Mesenchymal stem cell (in vitro differentiated cells and primary cell): ENCODE results near the gene BUD23.

ENCODE experiments used
- DNase-seq: peaks from one replicate; pipeline ENCODE4 v3.0.0-alpha.2; 2013
- H2AFZ ChIP-seq: one replicate; pipeline ENCODE4 v1.6.1; 2013; ENCODE audit warnings: low read depth, mild to moderate bottlenecking, control low read depth, inconsistent platforms, low read length, moderate library complexity
- H2AK5ac ChIP-seq: 2 replicates; pipeline ENCODE4 v1.6.1; 2013; ENCODE audit warnings: low read length, moderate library complexity, mild to moderate bottlenecking, inconsistent platforms; ENCODE audit not compliant: severe bottlenecking
- H2BK120ac ChIP-seq: one replicate; pipeline ENCODE4 v1.6.1; 2013; ENCODE audit warnings: low read depth, mild to moderate bottlenecking, inconsistent platforms, low read length, moderate library complexity
- H2BK12ac ChIP-seq, 2 experiments: one replicate each; pipeline ENCODE4 v1.6.1; 2013; ENCODE audit warnings: inconsistent platforms in 2 of 2, low read length in 2 of 2, mild to moderate bottlenecking in 2 of 2, moderate library complexity in 2 of 2, control low read depth in 1 of 2
- H2BK15ac ChIP-seq: one replicate; pipeline ENCODE4 v1.6.1; 2013; ENCODE audit warnings: mild to moderate bottlenecking, low read depth, inconsistent platforms; ENCODE audit not compliant: poor library complexity, severe bottlenecking
- H2BK5ac ChIP-seq: 2 replicates; pipeline ENCODE4 v1.6.1; 2013; ENCODE audit warnings: low read depth, mild to moderate bottlenecking, low read length, control low read depth, inconsistent platforms; ENCODE audit not compliant: poor library complexity, severe bottlenecking
- H3K14ac ChIP-seq, 2 experiments: one replicate each; pipeline ENCODE4 v1.6.1; 2013; ENCODE audit warnings: inconsistent platforms in 2 of 2, low read length in 2 of 2, control low read depth in 1 of 2, mild to moderate bottlenecking in 1 of 2, moderate library complexity in 1 of 2
- H3K18ac ChIP-seq, 2 experiments: one replicate each; pipeline ENCODE4 v1.6.1; 2013; ENCODE audit warnings: inconsistent platforms in 2 of 2, low read length in 2 of 2, control low read depth in 1 of 2, low read depth in 1 of 2, mild to moderate bottlenecking in 1 of 2
- H3K23ac ChIP-seq, 2 experiments: one replicate each; pipeline ENCODE4 v1.6.1; 2013; ENCODE audit warnings: inconsistent platforms in 2 of 2, low read length in 2 of 2, mild to moderate bottlenecking in 2 of 2, moderate library complexity in 2 of 2, control low read depth in 1 of 2
- H3K27ac ChIP-seq: 2 replicates; pipeline ENCODE4 v1.5.1; 2013; ENCODE audit warnings: mild to moderate bottlenecking, moderate library complexity, low read length, control low read depth, inconsistent platforms; ENCODE audit not compliant: poor library complexity, severe bottlenecking
- H3K27me3 ChIP-seq, 2 experiments: 2 replicates each; pipeline versions ENCODE4 v1.6.1 to v1.7.0; 2013; ENCODE audit warnings: low read length in 2 of 2, mild to moderate bottlenecking in 2 of 2, moderate library complexity in 2 of 2, control low read depth in 1 of 2, inconsistent platforms in 1 of 2; ENCODE audit not compliant: control insufficient read depth in 1 of 2, insufficient read depth in 1 of 2
- H3K36me3 ChIP-seq, 2 experiments: 2 replicates each; pipeline versions ENCODE4 v1.6.1 to v1.7.0; 2013; ENCODE audit warnings: low read length in 2 of 2, control low read depth in 1 of 2, inconsistent platforms in 1 of 2, low read depth in 1 of 2, mild to moderate bottlenecking in 1 of 2; ENCODE audit not compliant: insufficient read depth in 2 of 2, control insufficient read depth in 1 of 2
- H3K4ac ChIP-seq, 2 experiments: one replicate each; pipeline ENCODE4 v1.6.1; 2013; ENCODE audit warnings: inconsistent platforms in 2 of 2, low read length in 2 of 2, mild to moderate bottlenecking in 2 of 2, moderate library complexity in 2 of 2, control low read depth in 1 of 2, low read depth in 1 of 2
- H3K4me1 ChIP-seq: 2 replicates; pipeline ENCODE4 v1.6.1; 2013; ENCODE audit warnings: low read depth, low read length, control low read depth; ENCODE audit not compliant: control insufficient read depth, insufficient read depth
- H3K4me2 ChIP-seq: 2 replicates; pipeline ENCODE4 v1.6.1; 2013; ENCODE audit warnings: low read length, mild to moderate bottlenecking, inconsistent platforms; ENCODE audit not compliant: poor library complexity, severe bottlenecking
- H3K4me3 ChIP-seq, 2 experiments: 2 replicates each; pipeline versions ENCODE4 v1.5.1 to v1.7.0; 2013; ENCODE audit warnings: low read length in 2 of 2, mild to moderate bottlenecking in 2 of 2, control low read depth in 1 of 2, low read depth in 1 of 2; ENCODE audit not compliant: insufficient read depth in 1 of 2
- H3K79me1 ChIP-seq: replicated peaks from 2 replicates; pipeline ENCODE4 v1.6.1; 2013; ENCODE audit warnings: mild to moderate bottlenecking, control low read depth, low read length, inconsistent platforms; ENCODE audit not compliant: poor library complexity, severe bottlenecking
- H3K9ac ChIP-seq: 2 replicates; pipeline ENCODE4 v1.7.0; 2013; ENCODE audit warnings: mild to moderate bottlenecking, low read length, moderate library complexity
- H3K9me3 ChIP-seq: 2 replicates; pipeline ENCODE4 v1.7.0; 2013; ENCODE audit warnings: mild to moderate bottlenecking, low read length; ENCODE audit not compliant: control insufficient read depth
- H4K8ac ChIP-seq: one replicate; pipeline ENCODE4 v1.6.1; 2013; ENCODE audit warnings: inconsistent platforms, mild to moderate bottlenecking, low read length, moderate library complexity
- H4K91ac ChIP-seq: one replicate; pipeline ENCODE4 v1.6.1; 2013; ENCODE audit warnings: mild to moderate bottlenecking, low read length, inconsistent platforms
- WGBS: methylation state at CpG from one replicate; pipeline ENCODE4 v1.1.7; 2013; ENCODE audit warnings: mixed read lengths; 5-methylcytosine and 5-hydroxymethylcytosine counted together

The BUD23 gene

GRCh38 chr7:73705551-73705920, 22.1 kb downstream of the BUD23 start:
- WGBS = 92% methylated on average over 10 of the region's 10 CpGs
- no peak overlapping the region for H3K23ac ChIP-seq

GRCh38 chr7:73706126-73707044, 23.0 kb downstream of the BUD23 start:
- Histone ChIP-seq H2AFZ (no peak overlapping the region), H3K4me1 (peaks cover 61% of the 10 kb centered on the region)
- WGBS = 85% methylated on average over 24 of the region's 25 CpGs

More at GRCh38 chr7:73705551-73705920, 22.1 kb downstream of the BUD23 start:
- H3K9ac ChIP-seq = peak overlapping the region; percentile 29
- no peak overlapping the region for H3K4me3 ChIP-seq
- H3K4me1 ChIP-seq = peaks cover 58% of the 10 kb centered on the region
- no peak overlapping the region for H3K14ac ChIP-seq
- H3K79me1 ChIP-seq = peaks cover 18% of the 10 kb centered on the region
- no peak overlapping the region for H4K91ac ChIP-seq
- H2BK15ac ChIP-seq = no peak overlapping the region
- no peak overlapping the region for H4K8ac ChIP-seq
- H3K9me3 ChIP-seq = no peaks in the 10 kb centered on the region
- H3K4ac ChIP-seq = no peak overlapping the region
- H3K18ac ChIP-seq = no peak overlapping the region
- H2AK5ac ChIP-seq = peak overlapping the region; percentile 91
- no peak for DNase-seq
- H2BK5ac ChIP-seq = peak overlapping the region; percentile 51
- peak overlapping the region; percentile 13 for H3K4me2 ChIP-seq
- H2BK120ac ChIP-seq = no peak overlapping the region
- peak overlapping the region in 1 of 2 experiments; percentile 10 for H2BK12ac ChIP-seq
- peaks cover 77 to 86% of the 10 kb centered on the region in 2 experiments for H3K36me3 ChIP-seq
- no peak overlapping the region for H2AFZ ChIP-seq
- H3K27me3 ChIP-seq = no peaks in the 10 kb centered on the region
- H3K27ac ChIP-seq = peak overlapping the region; percentile 67

GRCh38 chr7:73707045-73707631, 23.7 kb downstream of the BUD23 start:
- Histone ChIP-seq H3K14ac (no peak overlapping the region), H2AFZ (no peak overlapping the region), H3K27me3 (no peaks in the 10 kb centered on the region), H2BK15ac (no peak overlapping the region), H3K23ac (no peak overlapping the region), H3K4me3 (no peak overlapping the region), H3K79me1 (peaks cover 18% of the 10 kb centered on the region), H3K18ac (peak overlapping the region in 1 of 2 experiments; percentile 28), H3K4ac (no peak overlapping the region), H2AK5ac (peak overlapping the region; percentile 28), H4K8ac (no peak overlapping the region), H2BK12ac (no peak overlapping the region), H2BK120ac (no peak overlapping the region), H3K27ac (peak overlapping the region; percentile 67), H3K9ac (peak overlapping the region; percentile 41), H3K4me1 (peaks cover 69% of the 10 kb centered on the region), H4K91ac (no peak overlapping the region), H3K36me3 (peaks cover 64 to 86% of the 10 kb centered on the region in 2 experiments), H3K4me2 (peak overlapping the region; percentile 3), H3K9me3 (no peaks in the 10 kb centered on the region), H2BK5ac (peak overlapping the region; percentile 57)
- WGBS = 88% methylated on average over 15 of the region's 15 CpGs
- no peak for DNase-seq

More at GRCh38 chr7:73706126-73707044, 23.0 kb downstream of the BUD23 start:
- Histone ChIP-seq H3K4me2 (peak overlapping the region; percentile 3), H2BK5ac (peak overlapping the region; percentile 57), H3K18ac (no peak overlapping the region), H4K91ac (no peak overlapping the region), H3K9me3 (no peaks in the 10 kb centered on the region), H3K4me3 (no peak overlapping the region), H2AK5ac (peak overlapping the region; percentile 91), H3K36me3 (peaks cover 71 to 86% of the 10 kb centered on the region in 2 experiments), H3K9ac (peak overlapping the region; percentile 41), H2BK120ac (no peak overlapping the region), H3K14ac (no peak overlapping the region), H3K79me1 (peaks cover 18% of the 10 kb centered on the region), H3K4ac (no peak overlapping the region), H4K8ac (no peak overlapping the region), H3K27me3 (no peaks in the 10 kb centered on the region), H2BK12ac (no peak overlapping the region), H3K23ac (peak overlapping the region in 1 of 2 experiments; percentile 54), H2BK15ac (no peak overlapping the region), H3K27ac (peak overlapping the region; percentile 67)
- DNase-seq = peak; percentile 10

- H4K91ac ChIP-seq = peak overlapping the region; percentile 6
- H2BK120ac ChIP-seq = no peak overlapping the region
- no peak overlapping the region for H3K4me2 ChIP-seq
- WGBS = 97% methylated on average over 16 of the region's 16 CpGs
- H3K27ac ChIP-seq = no peak overlapping the region
- H3K4me3 ChIP-seq = no peak overlapping the region
- peak overlapping the region; percentile 29 for H2AK5ac ChIP-seq
- H3K14ac ChIP-seq = no peak overlapping the region
- no peaks in the 10 kb centered on the region for H3K9me3 ChIP-seq
- no peak overlapping the region for H3K23ac ChIP-seq
- H3K36me3 ChIP-seq = peaks cover 66 to 84% of the 10 kb centered on the region in 2 experiments
- no peak overlapping the region for H4K8ac ChIP-seq
- no peak overlapping the region for H2AFZ ChIP-seq
- no peak overlapping the region for H3K4ac ChIP-seq
- no peak overlapping the region for H2BK15ac ChIP-seq
- H3K27me3 ChIP-seq = no peaks in the 10 kb centered on the region
- peaks cover 72% of the 10 kb centered on the region for H3K4me1 ChIP-seq
- no peak overlapping the region for H2BK12ac ChIP-seq
- no peak overlapping the region for H2BK5ac ChIP-seq
- H3K18ac ChIP-seq = no peak overlapping the region
- DNase-seq = no peak
- H3K79me1 ChIP-seq = peaks cover 9% of the 10 kb centered on the region
- H3K9ac ChIP-seq = peak overlapping the region; percentile 28
These were observed 25.7 kb downstream of the BUD23 start for GRCh38 chr7:73708961-73709549.
